Cardiac muscle cell (in vitro differentiated cells and primary cell): ENCODE data around the gene IKBIP. TPM values are rescaled to one million over a fixed set of nuclear protein-coding genes. Genes with fewer than 3 reads are reported as not detected.

ENCODE experiments used
- DNase-seq, 2 donors: peaks; one replicate each; pipeline versions ENCODE4 v3.0.0 to v3.0.0-alpha.2; 2010 to 2017; ENCODE audit warnings: low read depth in 1 of 2, low spot score in 1 of 2
- H3K27ac ChIP-seq: fragments of 200-600 bp; sonication (generic); 2 replicates; pipeline ENCODE4 v1.5.1; 2016
- H3K27me3 ChIP-seq: fragments of 200-600 bp; sonication (generic); 2 replicates; pipeline ENCODE4 v1.6.0; 2016; ENCODE audit warnings: control low read depth
- H3K36me3 ChIP-seq: fragments of 200-600 bp; sonication (generic); 2 replicates; pipeline ENCODE4 v1.5.1; 2016; ENCODE audit warnings: control low read depth
- H3K4me1 ChIP-seq: fragments of 200-600 bp; sonication (generic); 2 replicates; pipeline ENCODE4 v1.8.1; 2017; ENCODE audit warnings: low read depth, mild to moderate bottlenecking, mixed run types
- H3K4me3 ChIP-seq: fragments of 200-600 bp; sonication (generic); 2 replicates; pipeline ENCODE4 v1.5.1; 2016; ENCODE audit warnings: mild to moderate bottlenecking
- H3K9me3 ChIP-seq: fragments of 200-600 bp; sonication (generic); 2 replicates; pipeline ENCODE4 v1.5.1; 2017; ENCODE audit warnings: low read depth, mild to moderate bottlenecking, control low read depth
- polyA plus RNA-seq: library from polyadenylated mRNA; unstranded; fragments of >200 nt; fragmentation: Nextera tagmentation; extraction: Ambion mirVana; gene quantifications from 2 replicates; pipeline ENCODE4 v1.2.1, GENCODE V29; 2016
- total RNA-seq: library from RNA; depleted of rRNA; stranded (reverse); fragments of >200 nt; gene quantifications from 2 replicates; pipeline ENCODE4 v1.2.3, GENCODE V29; 2016
- TF ChIP-seq, protein P1 (sequence below): IDR thresholded peaks from 2 replicates; pipeline ENCODE4 v1.5.1; 2012; ENCODE audit warnings: low read depth, mild to moderate bottlenecking, low read length

Gene IKBIP
- total and polyA plus RNA-seq, 2 experiments from 2014 or later: 19.7 to 31.7 TPM

- Histone ChIP-seq H3K27ac (no peak overlapping the region), H3K27me3 (no peaks in the 10 kb centered on the region), H3K4me3 (no peak overlapping the region), H3K4me1 (no peaks in the 10 kb centered on the region), H3K36me3 (peaks cover 50% of the 10 kb centered on the region), H3K9me3 (no peaks in the 10 kb centered on the region)
- no peak for DNase-seq
- TF ChIP-seq, protein P1, sequence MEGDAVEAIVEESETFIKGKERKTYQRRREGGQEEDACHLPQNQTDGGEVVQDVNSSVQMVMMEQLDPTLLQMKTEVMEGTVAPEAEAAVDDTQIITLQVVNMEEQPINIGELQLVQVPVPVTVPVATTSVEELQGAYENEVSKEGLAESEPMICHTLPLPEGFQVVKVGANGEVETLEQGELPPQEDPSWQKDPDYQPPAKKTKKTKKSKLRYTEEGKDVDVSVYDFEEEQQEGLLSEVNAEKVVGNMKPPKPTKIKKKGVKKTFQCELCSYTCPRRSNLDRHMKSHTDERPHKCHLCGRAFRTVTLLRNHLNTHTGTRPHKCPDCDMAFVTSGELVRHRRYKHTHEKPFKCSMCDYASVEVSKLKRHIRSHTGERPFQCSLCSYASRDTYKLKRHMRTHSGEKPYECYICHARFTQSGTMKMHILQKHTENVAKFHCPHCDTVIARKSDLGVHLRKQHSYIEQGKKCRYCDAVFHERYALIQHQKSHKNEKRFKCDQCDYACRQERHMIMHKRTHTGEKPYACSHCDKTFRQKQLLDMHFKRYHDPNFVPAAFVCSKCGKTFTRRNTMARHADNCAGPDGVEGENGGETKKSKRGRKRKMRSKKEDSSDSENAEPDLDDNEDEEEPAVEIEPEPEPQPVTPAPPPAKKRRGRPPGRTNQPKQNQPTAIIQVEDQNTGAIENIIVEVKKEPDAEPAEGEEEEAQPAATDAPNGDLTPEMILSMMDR: no peak
These were observed 34.5 kb upstream of the IKBIP start for GRCh38 chr12:98678946-98679610.

DNA sequence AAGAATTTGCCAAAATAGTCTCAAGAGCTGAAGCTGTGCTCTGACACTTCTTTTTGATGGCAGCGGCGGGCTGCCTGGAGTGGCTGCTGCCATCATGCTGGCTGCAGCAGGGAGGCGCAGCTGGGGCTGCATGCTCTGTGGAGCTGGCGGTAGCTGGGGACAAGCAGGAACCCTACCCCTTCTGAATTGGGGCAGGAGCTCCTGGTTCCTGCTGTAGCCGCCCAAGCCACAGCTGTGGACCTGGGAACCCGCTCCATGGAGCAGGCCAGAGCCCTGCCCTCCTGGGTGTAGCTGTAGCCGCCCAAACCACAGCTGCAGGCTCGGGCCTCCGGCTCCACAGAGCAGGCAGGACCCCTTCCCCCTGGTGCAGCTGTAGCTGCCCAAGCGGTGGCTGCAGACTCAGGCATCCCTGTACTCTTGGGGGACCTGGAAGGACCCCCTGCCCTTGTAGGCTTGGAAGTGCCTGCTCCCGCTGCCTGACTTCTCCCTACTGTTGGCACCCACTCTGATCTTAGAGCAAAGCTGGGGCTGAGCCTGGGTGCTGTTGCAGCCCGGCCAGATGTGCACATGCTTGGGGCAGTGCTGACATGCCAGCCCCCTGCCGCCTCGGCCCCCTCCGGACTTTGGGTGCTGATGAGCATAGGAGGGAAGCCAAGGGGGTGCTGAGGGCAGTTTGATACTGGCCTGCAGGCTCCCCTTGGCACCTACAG, 33.8 kb upstream of the IKBIP start:
- no peaks in the 10 kb centered on the region for H3K9me3 ChIP-seq
- no peaks in the 10 kb centered on the region for H3K4me1 ChIP-seq
- no peak overlapping the region for H3K27ac ChIP-seq
- TF ChIP-seq, protein P1: no peak
- peaks cover 45% of the 10 kb centered on the region for H3K36me3 ChIP-seq
- H3K27me3 ChIP-seq: no peaks in the 10 kb centered on the region
- no peak overlapping the region for H3K4me3 ChIP-seq
- DNase-seq: no peak

DNA sequence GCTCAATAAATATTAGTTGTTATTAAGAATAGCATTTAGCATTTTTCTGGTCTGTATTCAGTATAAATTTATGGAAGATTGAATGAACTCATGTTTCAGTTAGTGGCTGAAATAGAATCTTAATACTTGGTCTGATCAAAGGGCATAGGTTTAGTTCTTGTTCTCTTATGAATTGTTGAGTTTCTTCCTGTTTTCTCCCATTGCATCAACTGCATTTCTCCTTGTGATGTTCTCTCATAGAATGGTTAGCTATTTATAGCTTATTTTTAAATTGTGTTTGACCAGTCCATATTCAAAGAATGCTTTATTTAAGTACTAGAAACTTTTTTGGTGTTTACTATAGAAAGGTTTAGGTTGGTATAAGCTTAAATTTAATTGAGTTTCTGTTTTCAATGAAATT, 30.3 kb upstream of the IKBIP start:
- Histone ChIP-seq H3K27me3 (no peaks in the 10 kb centered on the region), H3K9me3 (no peaks in the 10 kb centered on the region), H3K27ac (no peak overlapping the region), H3K4me1 (no peaks in the 10 kb centered on the region), H3K36me3 (peaks cover 18% of the 10 kb centered on the region), H3K4me3 (no peak overlapping the region)
- DNase-seq: no peak
- TF ChIP-seq, protein P1: no peak

- Histone ChIP-seq H3K9me3 (no peaks in the 10 kb centered on the region), H3K36me3 (peaks cover 14% of the 10 kb centered on the region), H3K27me3 (no peaks in the 10 kb centered on the region), H3K4me1 (no peaks in the 10 kb centered on the region), H3K27ac (peak overlapping the region; percentile 3), H3K4me3 (no peak overlapping the region)
- TF ChIP-seq, protein P1: no peak
- DNase-seq: peak; percentile 11 to 15
These were observed 26.9 kb upstream of the IKBIP start for GRCh38 chr12:98671459-98671858.

DNA sequence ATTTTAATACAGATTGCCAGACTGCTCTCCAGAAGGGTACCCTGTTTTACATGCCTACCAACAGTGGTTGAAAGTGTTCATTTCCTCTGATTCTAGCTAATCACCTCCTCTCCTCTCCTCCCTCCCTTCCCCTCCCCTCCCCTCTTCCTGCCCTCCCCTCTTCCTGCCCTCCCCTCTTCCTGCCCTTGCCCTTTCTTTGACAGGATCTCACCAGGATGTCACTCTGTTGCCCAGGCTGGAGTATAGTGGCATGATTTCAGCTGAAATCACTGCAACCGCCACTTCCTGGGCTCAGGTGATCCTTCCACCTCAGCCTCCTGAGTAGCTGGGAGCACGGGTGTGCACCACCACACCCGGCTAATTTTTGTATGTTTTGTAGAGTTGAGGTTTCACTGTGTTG, 25.2 kb upstream of the IKBIP start:
- Histone ChIP-seq H3K4me1 (no peaks in the 10 kb centered on the region), H3K36me3 (peaks cover 18% of the 10 kb centered on the region), H3K9me3 (no peaks in the 10 kb centered on the region), H3K4me3 (no peak overlapping the region), H3K27me3 (no peaks in the 10 kb centered on the region), H3K27ac (no peak overlapping the region)
- no peak for DNase-seq
- TF ChIP-seq, protein P1: no peak
